Thymus (tissue), 11 donors: Measurements from ENCODE around the gene RAB44. TPM values are rescaled to one million over a fixed set of nuclear protein-coding genes. Genes with fewer than 3 reads are reported as not detected.

Experiments
- DNase-seq, 9 donors: peaks; one replicate each; pipeline ENCODE4 v3.0.0-alpha.2; 2013; ENCODE audit warnings: low spot score in 9 of 9, low read depth in 6 of 9, missing footprints in 1 of 9
- H3K27ac ChIP-seq, 2 donors: one replicate each; pipeline ENCODE4 v1.5.1; 2013; ENCODE audit warnings: control low read depth in 1 of 2, low read depth in 1 of 2, low read length in 1 of 2, mild to moderate bottlenecking in 1 of 2, moderate library complexity in 1 of 2
- H3K27me3 ChIP-seq, 2 donors: one replicate each; pipeline ENCODE4 v1.5.1; 2013; ENCODE audit warnings: low read length in 1 of 2; ENCODE audit not compliant: control insufficient read depth in 2 of 2, insufficient read depth in 1 of 2
- H3K36me3 ChIP-seq, 2 donors: one replicate each; pipeline ENCODE4 v1.5.1; 2013; ENCODE audit warnings: low read length in 1 of 2, mild to moderate bottlenecking in 1 of 2, moderate library complexity in 1 of 2; ENCODE audit not compliant: control insufficient read depth in 2 of 2, insufficient read depth in 2 of 2
- H3K4me1 ChIP-seq, 2 donors: one replicate each; pipeline ENCODE4 v1.5.1; 2013; ENCODE audit warnings: low read length in 2 of 2; ENCODE audit not compliant: control insufficient read depth in 2 of 2, insufficient read depth in 2 of 2
- H3K4me3 ChIP-seq, 2 donors: one replicate each; pipeline ENCODE4 v1.5.1; 2013; ENCODE audit warnings: low read length in 2 of 2, control low read depth in 1 of 2, mild to moderate bottlenecking in 1 of 2
- H3K9me3 ChIP-seq, 2 donors: one replicate each; pipeline ENCODE4 v1.5.1; 2013; ENCODE audit warnings: low read length in 1 of 2, mild to moderate bottlenecking in 1 of 2; ENCODE audit not compliant: control insufficient read depth in 2 of 2, insufficient read depth in 1 of 2
- WGBS: extraction: QIAGEN DNeasy Blood & Tissue Kit; methylation state at CpG from one replicate; pipeline ENCODE4 v1.1.7; 2013; 5-methylcytosine and 5-hydroxymethylcytosine counted together
- polyA plus RNA-seq: library from polyadenylated mRNA; stranded (reverse); fragments of 200-250 nt; gene quantifications from one replicate; pipeline ENCODE4 v1.2.3, GENCODE V29; 2013
- total RNA-seq: library from RNA; stranded (reverse); fragments of 120-200 nt; gene quantifications from one replicate; pipeline ENCODE4 v1.2.4, GENCODE V29; 2013
- donor health status: healthy.

Gene RAB44
- total and polyA plus RNA-seq, 2 donors: 0.27 to 0.28 TPM

DNA sequence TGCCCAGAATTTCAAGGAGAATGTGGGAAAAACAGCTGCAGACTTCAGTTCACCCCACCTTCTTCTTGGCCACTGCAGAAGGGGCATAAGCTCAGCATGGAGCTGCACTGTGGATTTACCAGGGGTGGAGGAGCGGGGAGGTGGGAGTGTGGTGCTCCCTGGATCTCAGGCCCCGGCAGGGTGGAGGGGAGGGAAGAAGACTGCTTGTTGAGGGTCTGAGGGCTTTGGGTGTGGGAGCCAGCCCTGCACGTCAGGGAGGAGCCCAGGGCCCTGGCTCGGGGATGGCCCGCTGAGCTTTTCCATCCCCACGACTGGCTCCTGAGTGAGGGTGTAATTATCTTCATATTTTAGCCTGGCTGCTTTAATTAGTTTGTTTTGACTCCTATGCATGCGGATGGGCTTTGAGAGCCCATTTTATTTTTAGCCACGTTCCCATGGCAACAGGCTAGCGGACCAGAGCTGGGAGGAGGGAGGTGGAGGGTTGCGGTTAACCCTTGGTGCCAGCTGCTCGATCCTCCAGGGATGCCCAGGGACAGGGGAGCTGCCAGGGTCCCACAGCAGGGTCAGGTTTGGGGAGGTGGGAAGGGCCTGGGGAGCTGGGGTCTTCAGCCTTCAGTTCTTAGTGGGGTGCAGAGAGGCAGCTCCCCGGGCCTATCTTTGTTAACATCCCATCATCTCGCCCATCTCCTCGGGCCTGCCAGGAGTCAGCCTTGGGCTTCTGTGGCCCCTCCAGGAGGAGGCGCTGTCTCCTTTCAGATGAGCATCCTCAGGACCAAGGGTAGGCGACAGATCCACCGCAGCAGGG is 68.2 kb downstream of the RAB44 start:
- Histone ChIP-seq H3K4me1 (peaks cover 12 to 42% of the 10 kb centered on the region in 2 donors), H3K36me3 (no peaks in the 10 kb centered on the region), H3K27ac (no peak overlapping the region), H3K27me3 (no peaks in the 10 kb centered on the region), H3K4me3 (no peak overlapping the region), H3K9me3 (no peaks in the 10 kb centered on the region)
- 42% methylated on average over 17 of the region's 17 CpGs for WGBS
- DNase-seq: peak; percentile 57 to 88 (median 76)

DNA sequence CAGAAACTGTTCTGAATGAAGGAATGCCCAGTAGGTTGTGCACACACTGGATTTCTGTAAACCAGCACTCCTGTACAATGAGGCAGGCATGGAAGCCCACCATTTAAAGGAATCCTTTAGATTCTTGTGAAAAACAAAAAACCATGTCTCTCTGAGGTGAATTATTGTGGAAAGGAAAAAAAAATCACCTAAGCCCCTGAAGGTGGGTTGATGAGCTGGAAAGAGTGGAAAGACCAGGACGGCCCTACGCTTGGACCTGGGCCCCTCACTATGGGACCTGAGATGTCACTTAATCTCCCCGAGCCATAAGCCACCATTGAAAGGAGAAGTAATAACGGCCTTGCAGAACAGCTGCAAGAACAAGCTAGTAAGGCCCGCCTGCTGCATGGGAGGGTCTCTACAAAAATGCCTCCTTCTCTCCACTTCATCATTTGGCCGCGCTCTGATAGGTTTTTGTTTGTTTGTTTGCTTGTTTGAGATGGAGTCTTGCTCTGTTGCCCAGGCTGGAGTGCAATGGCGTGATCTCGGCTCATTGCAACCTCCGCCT is 68.8 kb downstream of the RAB44 start:
- WGBS: 88% methylated on average over 10 of the region's 10 CpGs

DNA sequence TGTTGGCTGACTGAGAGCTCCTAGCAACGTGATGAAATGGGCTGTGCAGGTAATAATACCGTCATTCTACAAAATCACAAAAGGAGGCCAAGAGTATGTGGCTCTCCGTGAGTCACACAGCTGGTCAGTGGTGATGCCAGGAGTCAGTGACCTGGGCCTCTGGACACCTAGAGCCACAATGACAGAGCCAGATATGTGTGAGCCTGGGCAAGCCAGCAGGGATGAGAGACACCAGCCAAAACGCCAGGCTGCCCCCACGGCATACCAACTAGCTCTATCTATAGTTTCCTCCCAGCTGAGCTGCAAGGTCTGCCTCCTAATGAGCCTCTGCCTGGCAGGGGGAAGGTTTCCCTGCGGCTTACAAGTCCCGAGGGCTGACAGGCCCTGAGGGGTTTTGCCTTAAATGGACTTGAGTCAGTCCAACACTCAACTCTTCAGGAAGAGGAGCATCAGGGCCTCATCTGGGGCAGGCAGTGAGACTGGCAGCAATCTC is 71.6 kb downstream of the RAB44 start:
- no peaks in the 10 kb centered on the region for H3K36me3 ChIP-seq
- H3K4me1 ChIP-seq: peaks cover 17 to 59% of the 10 kb centered on the region in 2 donors
- 59% methylated on average over 7 of the region's 7 CpGs for WGBS
- no peaks in the 10 kb centered on the region for H3K9me3 ChIP-seq
- H3K4me3 ChIP-seq: no peak overlapping the region
- H3K27ac ChIP-seq: no peak overlapping the region
- DNase-seq: no peak
- no peaks in the 10 kb centered on the region for H3K27me3 ChIP-seq

More for the DNA sequence above, 68.8 kb downstream of the RAB44 start:
- Histone ChIP-seq H3K27ac (no peak overlapping the region), H3K27me3 (no peaks in the 10 kb centered on the region), H3K36me3 (no peaks in the 10 kb centered on the region), H3K4me3 (no peak overlapping the region), H3K9me3 (no peaks in the 10 kb centered on the region), H3K4me1 (peaks cover 12 to 45% of the 10 kb centered on the region in 2 donors)
- DNase-seq: no peak

DNA sequence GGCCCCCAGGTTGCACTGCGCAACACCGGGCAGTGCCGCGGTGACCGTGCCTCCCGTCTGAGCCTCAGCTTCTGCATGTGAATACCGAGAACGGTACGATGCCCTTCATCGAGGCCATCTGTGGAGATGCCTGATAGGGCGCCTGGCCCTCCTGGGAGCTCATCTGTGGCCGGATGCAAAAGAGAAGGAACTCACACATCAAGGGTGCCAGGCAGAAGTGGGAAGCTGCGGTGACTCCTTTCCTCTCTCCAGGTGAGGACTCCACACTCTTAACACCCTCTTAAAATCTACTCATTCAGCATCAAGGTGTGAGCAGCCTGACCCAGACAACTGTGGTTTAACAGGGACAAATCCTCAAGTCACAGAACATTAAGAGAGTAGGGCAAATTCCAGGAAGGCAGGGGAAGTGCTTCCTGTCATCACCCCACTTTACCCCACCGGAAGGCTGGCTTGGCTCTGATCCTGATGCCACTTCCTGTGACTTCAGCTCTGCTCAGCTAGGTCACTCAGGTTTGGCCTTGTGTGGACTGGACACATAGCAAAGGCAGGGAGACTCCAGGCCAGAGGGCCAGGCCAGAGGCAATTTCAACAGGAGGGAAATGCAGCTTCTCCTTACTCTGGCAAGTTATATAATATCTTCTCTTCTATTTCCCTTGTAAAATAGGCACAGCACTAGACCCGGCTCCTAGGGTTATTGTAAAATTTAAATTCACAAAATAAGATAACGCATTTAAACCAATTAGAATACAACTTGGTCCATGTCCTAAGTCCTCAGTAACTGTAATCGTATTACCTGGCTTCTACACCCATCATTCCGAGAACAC is 72.3 kb downstream of the RAB44 start:
- 26% methylated on average over 18 of the region's 18 CpGs for WGBS
- Histone ChIP-seq H3K4me1 (peaks cover 17 to 59% of the 10 kb centered on the region in 2 donors), H3K27ac (no peak overlapping the region), H3K27me3 (no peaks in the 10 kb centered on the region), H3K9me3 (no peaks in the 10 kb centered on the region), H3K36me3 (no peaks in the 10 kb centered on the region), H3K4me3 (no peak overlapping the region)
- peak in 1 of 9 donors; percentile 40 for DNase-seq

DNA sequence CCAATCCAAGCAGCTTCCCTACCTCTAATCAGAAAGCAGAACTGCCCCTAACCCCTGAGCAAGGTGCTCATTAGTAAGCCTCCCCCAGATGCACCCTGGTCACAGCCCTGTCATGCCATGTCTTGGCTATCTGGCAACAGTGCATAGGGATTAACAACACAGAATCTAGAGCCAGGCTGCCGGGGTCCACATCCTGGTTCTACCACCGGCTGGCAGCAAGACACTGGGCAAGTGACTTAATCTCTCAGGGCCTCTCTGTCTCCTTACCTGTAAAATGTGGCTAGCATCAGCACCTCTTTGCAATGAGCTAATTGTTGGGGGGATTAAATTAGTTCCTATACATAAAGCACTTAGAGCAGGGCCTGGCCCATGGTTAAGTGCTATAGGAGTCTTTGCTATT is 73.5 kb downstream of the RAB44 start:
- 92% methylated on average over 2 of the region's 2 CpGs for WGBS

GRCh38 chr6:36772397-36772796 is 74.8 kb downstream of the RAB44 start:
- H3K4me1 ChIP-seq: peaks cover 17 to 40% of the 10 kb centered on the region in 2 donors
- WGBS: 12% methylated on average over 8 of the region's 8 CpGs
- DNase-seq: peak in 1 of 9 donors; percentile 28

More for the DNA sequence above, 73.5 kb downstream of the RAB44 start:
- H3K36me3 ChIP-seq: no peaks in the 10 kb centered on the region
- peaks cover 0 to 2% of the 10 kb centered on the region in 2 donors for H3K27me3 ChIP-seq
- no peaks in the 10 kb centered on the region for H3K9me3 ChIP-seq
- H3K4me3 ChIP-seq: no peak overlapping the region
- no peak for DNase-seq
- H3K4me1 ChIP-seq: peaks cover 17 to 46% of the 10 kb centered on the region in 2 donors
- H3K27ac ChIP-seq: no peak overlapping the region

GRCh38 chr6:36774331-36774730 is 76.7 kb downstream of the RAB44 start:
- WGBS: 93% methylated on average over 5 of the region's 5 CpGs
- Histone ChIP-seq H3K27me3 (peaks cover 0 to 4% of the 10 kb centered on the region in 2 donors), H3K27ac (no peak overlapping the region), H3K4me1 (peaks cover 11 to 30% of the 10 kb centered on the region in 2 donors), H3K4me3 (no peak overlapping the region), H3K9me3 (no peaks in the 10 kb centered on the region), H3K36me3 (no peaks in the 10 kb centered on the region)
- DNase-seq: no peak

More at GRCh38 chr6:36772397-36772796, 74.8 kb downstream of the RAB44 start:
- Histone ChIP-seq H3K9me3 (no peaks in the 10 kb centered on the region), H3K36me3 (no peaks in the 10 kb centered on the region), H3K27me3 (peaks cover 0 to 4% of the 10 kb centered on the region in 2 donors), H3K4me3 (no peak overlapping the region), H3K27ac (peak overlapping the region in 1 of 2 donors; percentile 14)

- whole genome bisulfite sequencing: 93% methylated on average over 5 of the region's 5 CpGs
- H3K4me1 ChIP-seq: peaks cover 4 to 21% of the 10 kb centered on the region in 2 donors
Measured at GRCh38 chr6:36776167-36776566, 78.5 kb downstream of the RAB44 start.

More at GRCh38 chr6:36776167-36776566, 78.5 kb downstream of the RAB44 start:
- H3K27me3 ChIP-seq: peaks cover 0 to 4% of the 10 kb centered on the region in 2 donors
- no peak overlapping the region for H3K27ac ChIP-seq
- H3K4me3 ChIP-seq: no peak overlapping the region
- no peak for DNase-seq
- H3K36me3 ChIP-seq: no peaks in the 10 kb centered on the region
- no peaks in the 10 kb centered on the region for H3K9me3 ChIP-seq
